Activated CD8-positive, alpha-beta T cell treated with anti-CD3 and anti-CD28 coated beads, Interleukin-2, amount 10 ng/mL, durations not matched to agents 7 days and 5 days (primary cell): ENCODE results near the gene PPM1B. TPM values are rescaled to one million over a fixed set of nuclear protein-coding genes. Genes with fewer than 3 reads are reported as not detected.
"Not testable (repeated sequence)": the region's sequence is repeated elsewhere in the genome, so short reads cannot be mapped to it uniquely, and the experiment has no call there.

ENCODE experiments used
- ATAC-seq: fragments of 150-1000 bp; cut with Tn5 transposase; one replicate; pipeline ENCODE4 v1.10.0; 2021; ENCODE audit warnings: moderate library complexity
- CTCF ChIA-PET: fragments of 350-600 bp; sonication (Branson Sonifier 250); formaldehyde crosslinking; loops from one replicate; lab custom pipeline; 2021; ENCODE audit warnings: antibody characterized with exemption; lab: Charles Lee
- POLR2A ChIA-PET: fragments of 350-600 bp; sonication (Branson Sonifier 250); formaldehyde crosslinking; loops from one replicate; lab custom pipeline; 2021; ENCODE audit warnings: antibody characterized with exemption; lab: Charles Lee
- DNase-seq: peaks from one replicate; pipeline ENCODE4 v3.0.0-alpha.2; 2020
- H3K27ac Mint-ChIP-seq: one replicate; pipeline ENCODE4 v1.8.0; 2021; ENCODE audit warnings: mild to moderate bottlenecking, mixed read lengths
- H3K27me3 Mint-ChIP-seq: one replicate; pipeline ENCODE4 v1.8.0; 2021; ENCODE audit warnings: low read depth, mixed read lengths
- H3K36me3 Mint-ChIP-seq: one replicate; pipeline ENCODE4 v1.8.0; 2021; ENCODE audit warnings: low read depth, mixed read lengths
- H3K4me1 Mint-ChIP-seq: one replicate; pipeline ENCODE4 v1.8.0; 2021; ENCODE audit warnings: low read depth, mixed read lengths
- H3K4me3 Mint-ChIP-seq: one replicate; pipeline ENCODE4 v1.8.0; 2021; ENCODE audit warnings: mild to moderate bottlenecking, mixed read lengths
- H3K9me3 Mint-ChIP-seq: one replicate; pipeline ENCODE4 v1.8.0; 2022; ENCODE audit warnings: mixed read lengths; ENCODE audit not compliant: insufficient read depth
- total RNA-seq, 2 experiments: library from RNA; stranded (reverse); gene quantifications; one replicate each; pipeline ENCODE4 v1.2.3, GENCODE V29; 2021

Gene PPM1B
- 10 to 100 TPM; 48.6 to 50.3 TPM for total RNA-seq

GRCh38 chr2:44168681-44169154, at the start of gene PPM1B:
Gene PPM1B, plus strand, starts transcription at chr2:44168875. Its CDS starts 32,325 bp downstream, at chr2:44201200.
- peak; percentile 100 for DNase-seq
- CTCF ChIA-PET, result interaction anchor here (1.4 kb wide), 1 partner anchor 10 kb away, joined by 3 read pairs; no protein-coding TSS in a partner anchor
- peaks cover 27% of the 10 kb centered on the region for H3K4me1 Mint-ChIP-seq
- H3K36me3 Mint-ChIP-seq, result peaks cover 23% of the 10 kb centered on the region
- H3K27me3 Mint-ChIP-seq, result no peaks in the 10 kb centered on the region
- H3K4me3 Mint-ChIP-seq, result peak within 1 kb of the TSS; percentile 96
- H3K27ac Mint-ChIP-seq, result peak within 1 kb of the TSS; percentile 98
- H3K9me3 Mint-ChIP-seq, result no peaks in the 10 kb centered on the region
- ATAC-seq, result peak; percentile 79
- POLR2A ChIA-PET, result interaction anchor here (0.6 to 1.5 kb wide), 10 partner anchors 12 to 573 kb away, joined by 3 to 10 read pairs (median 3); partner anchors contain the start of genes CAMKMT, PREPL and THADA

- DNase-seq (no peak), ATAC-seq (no peak)
- Mint-ChIP-seq H3K27me3 (no peaks in the 10 kb centered on the region), H3K36me3 (no peaks in the 10 kb centered on the region), H3K27ac (no peak overlapping the region), H3K4me3 (no peak overlapping the region), H3K9me3 (no peaks in the 10 kb centered on the region), H3K4me1 (peaks cover 6% of the 10 kb centered on the region)
- ChIA-PET POLR2A (no interaction called here), CTCF (no interaction called here)
Observed at GRCh38 chr2:44119878-44120277, 48.8 kb upstream of the PPM1B start.

- Mint-ChIP-seq H3K27me3 (no peaks in the 10 kb centered on the region), H3K27ac (no peak overlapping the region), H3K4me1 (peaks cover 6% of the 10 kb centered on the region)
Observed at GRCh38 chr2:44120428-44120827, 48.2 kb upstream of the PPM1B start.

GRCh38 chr2:44121899-44122298, 46.8 kb upstream of the PPM1B start:
- no peak for DNase-seq
- Mint-ChIP-seq H3K4me3 (no peak overlapping the region), H3K4me1 (peaks cover 6% of the 10 kb centered on the region), H3K27ac (no peak overlapping the region), H3K36me3 (no peaks in the 10 kb centered on the region), H3K9me3 (no peaks in the 10 kb centered on the region), H3K27me3 (no peaks in the 10 kb centered on the region)
- ChIA-PET CTCF (no interaction called here), POLR2A (no interaction called here)
- ATAC-seq, result no peak

More at GRCh38 chr2:44120428-44120827, 48.2 kb upstream of the PPM1B start:
- Mint-ChIP-seq H3K9me3 (no peaks in the 10 kb centered on the region), H3K4me3 (no peak overlapping the region), H3K36me3 (no peaks in the 10 kb centered on the region)
- CTCF ChIA-PET, result no interaction called here
- ATAC-seq, result peak; percentile 60
- DNase-seq, result no peak
- POLR2A ChIA-PET, result interaction anchor here (0.7 kb wide), 1 partner anchor 241 kb away, joined by 4 read pairs; the partner anchor contains the start of genes CAMKMT and PREPL

- Mint-ChIP-seq H3K36me3 (no peaks in the 10 kb centered on the region), H3K4me1 (peaks cover 6% of the 10 kb centered on the region), H3K9me3 (no peaks in the 10 kb centered on the region), H3K4me3 (no peak overlapping the region), H3K27me3 (no peaks in the 10 kb centered on the region), H3K27ac (no peak overlapping the region)
- ATAC-seq (no peak), DNase-seq (no peak)
- POLR2A ChIA-PET, result no interaction called here
- CTCF ChIA-PET, result no interaction called here
Observed at GRCh38 chr2:44124500-44124899, 44.2 kb upstream of the PPM1B start.

GRCh38 chr2:44126106-44126797, 42.4 kb upstream of the PPM1B start:
- ChIA-PET POLR2A (no interaction called here), CTCF (interaction anchor here (1.3 kb wide), 1 partner anchor 38 kb away, joined by 3 read pairs; no protein-coding TSS in a partner anchor)
- Mint-ChIP-seq H3K4me3 (no peak overlapping the region), H3K9me3 (no peaks in the 10 kb centered on the region), H3K36me3 (no peaks in the 10 kb centered on the region), H3K4me1 (no peaks in the 10 kb centered on the region), H3K27ac (no peak overlapping the region), H3K27me3 (no peaks in the 10 kb centered on the region)
- DNase-seq (no peak), ATAC-seq (no peak)

- DNase-seq (no peak), ATAC-seq (no peak)
- no peaks in the 10 kb centered on the region for H3K9me3 Mint-ChIP-seq
- no peak overlapping the region for H3K4me3 Mint-ChIP-seq
- no peaks in the 10 kb centered on the region for H3K36me3 Mint-ChIP-seq
- ChIA-PET POLR2A (no interaction called here), CTCF (interaction anchor here (0.9 to 1.0 kb wide), 2 partner anchors 13 to 42 kb away, joined by 3 read pairs; no protein-coding TSS in a partner anchor)
- no peaks in the 10 kb centered on the region for H3K4me1 Mint-ChIP-seq
- H3K27ac Mint-ChIP-seq, result no peak overlapping the region
- no peaks in the 10 kb centered on the region for H3K27me3 Mint-ChIP-seq
Observed at GRCh38 chr2:44130441-44130840, 38.2 kb upstream of the PPM1B start.

GRCh38 chr2:44131177-44131576, 37.5 kb upstream of the PPM1B start:
- Mint-ChIP-seq H3K4me3 (no peak overlapping the region), H3K9me3 (no peaks in the 10 kb centered on the region), H3K4me1 (no peaks in the 10 kb centered on the region), H3K27ac (no peak overlapping the region), H3K27me3 (no peaks in the 10 kb centered on the region), H3K36me3 (no peaks in the 10 kb centered on the region)
- DNase-seq (no peak), ATAC-seq (no peak)
- POLR2A ChIA-PET, result no interaction called here
- CTCF ChIA-PET, result interaction anchor here (1.0 kb wide), 1 partner anchor 13 kb away, joined by 3 read pairs; no protein-coding TSS in a partner anchor

GRCh38 chr2:44133602-44134001, 35.1 kb upstream of the PPM1B start:
- H3K4me3 Mint-ChIP-seq, POLR2A ChIA-PET, ATAC-seq, DNase-seq, CTCF ChIA-PET, H3K27ac Mint-ChIP-seq, H3K9me3 Mint-ChIP-seq, H3K27me3 Mint-ChIP-seq, H3K4me1 Mint-ChIP-seq, H3K36me3 Mint-ChIP-seq: not testable (repeated sequence)

GRCh38 chr2:44134848-44135247, 33.8 kb upstream of the PPM1B start:
- ChIA-PET CTCF (no interaction called here), POLR2A (no interaction called here)
- H3K36me3 Mint-ChIP-seq, result no peaks in the 10 kb centered on the region
- DNase-seq, result no peak
- H3K9me3 Mint-ChIP-seq, result no peaks in the 10 kb centered on the region
- H3K4me1 Mint-ChIP-seq, result peaks cover 2% of the 10 kb centered on the region
- no peak for ATAC-seq
- no peak overlapping the region for H3K4me3 Mint-ChIP-seq
- no peaks in the 10 kb centered on the region for H3K27me3 Mint-ChIP-seq
- H3K27ac Mint-ChIP-seq, result no peak overlapping the region

GRCh38 chr2:44135296-44135695, 33.4 kb upstream of the PPM1B start:
- no peak overlapping the region for H3K27ac Mint-ChIP-seq
- H3K4me1 Mint-ChIP-seq, result peaks cover 2% of the 10 kb centered on the region
- ChIA-PET CTCF (no interaction called here), POLR2A (no interaction called here)
- no peak overlapping the region for H3K4me3 Mint-ChIP-seq
- H3K27me3 Mint-ChIP-seq, result peaks cover under 1% of the 10 kb centered on the region
- ATAC-seq (no peak), DNase-seq (no peak)
- H3K9me3 Mint-ChIP-seq, result no peaks in the 10 kb centered on the region
- H3K36me3 Mint-ChIP-seq, result no peaks in the 10 kb centered on the region

GRCh38 chr2:44135771-44136170, 32.9 kb upstream of the PPM1B start:
- Mint-ChIP-seq H3K4me1 (peaks cover 2% of the 10 kb centered on the region), H3K27me3 (peaks cover 3% of the 10 kb centered on the region), H3K36me3 (no peaks in the 10 kb centered on the region), H3K9me3 (no peaks in the 10 kb centered on the region), H3K4me3 (no peak overlapping the region), H3K27ac (no peak overlapping the region)
- DNase-seq (no peak), ATAC-seq (no peak)
- POLR2A ChIA-PET, result no interaction called here
- CTCF ChIA-PET, result no interaction called here
